ENCODE measurements around the gene LMAN1. TPM values are rescaled to one million over a fixed set of nuclear protein-coding genes. Genes with fewer than 3 reads are reported as not detected.

The LMAN1 gene
- total and polyA plus RNA-seq, 2 of the 4 experiments (the other 2 are of a cell fraction), result 83.1 to 213 TPM

DNA sequence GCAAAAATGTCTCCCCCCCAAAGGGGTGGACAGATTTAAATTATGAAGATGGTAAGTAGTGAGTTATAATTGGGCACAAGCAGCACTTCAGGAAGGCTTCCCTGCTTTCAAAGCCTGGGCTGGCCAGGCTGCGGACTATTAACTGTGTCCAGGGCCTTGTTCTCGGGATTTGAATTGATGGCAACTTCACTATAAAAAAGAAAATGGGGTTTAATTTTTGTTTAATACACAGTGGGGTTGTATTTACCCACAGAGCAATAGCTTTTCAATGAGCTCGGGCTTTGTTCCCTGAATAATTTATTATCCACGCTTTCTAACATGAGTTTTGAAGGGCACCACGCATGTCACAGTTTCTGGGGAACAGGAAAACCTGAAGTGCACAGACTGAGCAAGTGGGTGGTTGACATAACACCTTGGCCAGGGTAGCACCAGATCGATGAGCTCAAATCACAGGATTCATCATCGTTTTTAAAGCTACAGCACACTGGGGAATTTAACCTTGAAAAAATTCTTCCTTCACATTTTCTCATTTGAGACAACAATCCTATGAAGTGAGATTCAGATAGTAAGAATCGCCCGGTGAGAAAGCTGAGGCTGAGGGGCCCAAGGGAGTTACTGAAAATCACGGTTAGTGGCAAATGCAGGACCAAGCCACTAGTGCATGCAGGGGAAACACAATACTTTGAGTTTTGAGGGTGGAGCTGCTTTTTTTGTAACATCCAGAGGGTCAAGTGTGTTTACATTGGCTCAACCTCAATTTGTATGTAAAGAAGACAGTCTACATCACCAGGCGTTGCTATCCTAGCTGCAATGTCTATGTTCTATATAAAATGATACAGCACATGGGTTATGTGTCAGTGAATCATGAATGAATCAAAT is 28.9 kb upstream of the LMAN1 start:
- no peak overlapping the region for H3K4me2 ChIP-seq (ENCODE audit: low read depth, low read length)
- no peak overlapping the region for H2BK120ac ChIP-seq (ENCODE audit: low read depth, low read length)
- intact Hi-C loops (cut with micrococcal nuclease) (no loop called here), in situ Hi-C loops (cut with MboI; ENCODE audit: low sequenced_read_pairs) (no loop called here), dilution Hi-C loops (cut with HindIII; ENCODE audit: low sequenced_read_pairs, unreplicated experiment) (no loop called here)
- no peak overlapping the region for H2BK15ac ChIP-seq (ENCODE audit: low read depth, low read length)
- H3K4me3 ChIP-seq (ENCODE audit: insufficient read depth, low read depth, low read length), result no peak overlapping the region
- no peak overlapping the region for H3K14ac ChIP-seq (replicated peaks; ENCODE audit: low read depth, low read length)
- no peak overlapping the region for H2AFZ ChIP-seq (replicated peaks; ENCODE audit: low read length, poor library complexity)
- WGBS, 2 experiments (ENCODE audit: extremely low coverage in 2 of 2, insufficient read length in 1 of 2), result 40% methylated on average over 1 of the region's 11 CpGs; no CpG with 5 or more reads in 1 of the 2 experiments
- H2AK5ac ChIP-seq (ENCODE audit: low read depth, low read length), result no peak overlapping the region
- no peak overlapping the region for H4K5ac ChIP-seq (ENCODE audit: low read depth, low read length)
- H2AK9ac ChIP-seq (replicated peaks; ENCODE audit: low read depth, low read length, poor library complexity), result no peak overlapping the region
- DNase-seq (no peak), ATAC-seq (ENCODE audit: low read depth) (no peak)
- no peaks in the 10 kb centered on the region for H3K36me3 ChIP-seq (ENCODE audit: control insufficient read depth, insufficient read depth, low read length)
- no peaks in the 10 kb centered on the region for H3K9me3 ChIP-seq (ENCODE audit: control insufficient read depth, insufficient read depth, low read length)
- CTCF ChIA-PET, result interaction anchor here (1.3 to 2.1 kb wide), 2 partner anchors 15 to 79 kb away, joined by 5 to 7 read pairs; no protein-coding TSS in a partner anchor
- H2BK20ac ChIP-seq (ENCODE audit: low read depth, low read length), result no peak overlapping the region
- H3K79me1 ChIP-seq (ENCODE audit: low read depth in 1 of 2, low read length in 2 of 2), result no peaks in the 10 kb centered on the region
- H4K8ac ChIP-seq (ENCODE audit: low read depth in 2 of 2, low read length in 2 of 2), result no peak overlapping the region
- POLR2A ChIA-PET (ENCODE audit: unreplicated experiment), result no interaction called here
- H4K91ac ChIP-seq (ENCODE audit: insufficient read depth, low read depth, low read length), result no peak overlapping the region
- H3K4me1 ChIP-seq (ENCODE audit: control insufficient read depth, insufficient read depth, low read length), result no peaks in the 10 kb centered on the region; the same call in 1 of the 2 replicates
- H4K20me1 ChIP-seq (ENCODE audit: insufficient read depth, low read length), result no peaks in the 10 kb centered on the region
- H3K27ac ChIP-seq (ENCODE audit: insufficient read depth, low read length), result no peak overlapping the region
- peaks cover 6% of the 10 kb centered on the region; the same call in 1 of the 2 replicates for H3K27me3 ChIP-seq (ENCODE audit: control insufficient read depth, insufficient read depth, low read length)
- no TSS peak for BruUV-seq (replicated peaks)
- H3K18ac ChIP-seq (ENCODE audit: low read depth, low read length), result no peak overlapping the region
- no peak overlapping the region for H2BK5ac ChIP-seq (ENCODE audit: low read depth, low read length, poor library complexity, severe bottlenecking)
- no peaks in the 10 kb centered on the region for H3K9me1 ChIP-seq (ENCODE audit: insufficient read depth, low read length)
- no peak overlapping the region for H3K56ac ChIP-seq (ENCODE audit: extremely low read depth, insufficient read depth, low read length)
- no peak overlapping the region for H3K9ac ChIP-seq (ENCODE audit: low read depth, low read length)
- TF ChIP-seq MAFK (IDR thresholded peaks at IDR 0.05; ENCODE audit: low read depth, low read length), result no peak
- TF ChIP-seq RAD21 (IDR thresholded peaks at IDR 0.05; ENCODE audit: low read length), result no peak
- no peak for TF ChIP-seq RFX5 (IDR thresholded peaks at IDR 0.05; ENCODE audit: low read depth, low read length)
- TF ChIP-seq SMC3 (IDR thresholded peaks at IDR 0.05; ENCODE audit: low read depth, low read length), result no peak
- no peak for TF ChIP-seq POLR2A (IDR thresholded peaks at IDR 0.05; ENCODE audit: low read depth, low read length)
- TF ChIP-seq, protein P1, sequence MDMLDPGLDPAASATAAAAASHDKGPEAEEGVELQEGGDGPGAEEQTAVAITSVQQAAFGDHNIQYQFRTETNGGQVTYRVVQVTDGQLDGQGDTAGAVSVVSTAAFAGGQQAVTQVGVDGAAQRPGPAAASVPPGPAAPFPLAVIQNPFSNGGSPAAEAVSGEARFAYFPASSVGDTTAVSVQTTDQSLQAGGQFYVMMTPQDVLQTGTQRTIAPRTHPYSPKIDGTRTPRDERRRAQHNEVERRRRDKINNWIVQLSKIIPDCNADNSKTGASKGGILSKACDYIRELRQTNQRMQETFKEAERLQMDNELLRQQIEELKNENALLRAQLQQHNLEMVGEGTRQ (IDR thresholded peaks at IDR 0.05; ENCODE audit: low read depth, low read length), result no peak
- no peak for TF ChIP-seq BHLHE40 (IDR thresholded peaks at IDR 0.05; ENCODE audit: low read depth, low read length)
- TF ChIP-seq CHD1 (IDR thresholded peaks at IDR 0.05; ENCODE audit: low read depth, low read length), result no peak
- TF ChIP-seq, protein P2, sequence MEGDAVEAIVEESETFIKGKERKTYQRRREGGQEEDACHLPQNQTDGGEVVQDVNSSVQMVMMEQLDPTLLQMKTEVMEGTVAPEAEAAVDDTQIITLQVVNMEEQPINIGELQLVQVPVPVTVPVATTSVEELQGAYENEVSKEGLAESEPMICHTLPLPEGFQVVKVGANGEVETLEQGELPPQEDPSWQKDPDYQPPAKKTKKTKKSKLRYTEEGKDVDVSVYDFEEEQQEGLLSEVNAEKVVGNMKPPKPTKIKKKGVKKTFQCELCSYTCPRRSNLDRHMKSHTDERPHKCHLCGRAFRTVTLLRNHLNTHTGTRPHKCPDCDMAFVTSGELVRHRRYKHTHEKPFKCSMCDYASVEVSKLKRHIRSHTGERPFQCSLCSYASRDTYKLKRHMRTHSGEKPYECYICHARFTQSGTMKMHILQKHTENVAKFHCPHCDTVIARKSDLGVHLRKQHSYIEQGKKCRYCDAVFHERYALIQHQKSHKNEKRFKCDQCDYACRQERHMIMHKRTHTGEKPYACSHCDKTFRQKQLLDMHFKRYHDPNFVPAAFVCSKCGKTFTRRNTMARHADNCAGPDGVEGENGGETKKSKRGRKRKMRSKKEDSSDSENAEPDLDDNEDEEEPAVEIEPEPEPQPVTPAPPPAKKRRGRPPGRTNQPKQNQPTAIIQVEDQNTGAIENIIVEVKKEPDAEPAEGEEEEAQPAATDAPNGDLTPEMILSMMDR (conservative IDR thresholded peaks at IDR 0.05; ENCODE audit: low read depth, low read length), result no peak
- no peak for TF ChIP-seq CEBPB (IDR thresholded peaks at IDR 0.05; ENCODE audit: low read depth, low read length)
- TF ChIP-seq MXI1 (IDR thresholded peaks at IDR 0.05; ENCODE audit: borderline replicate concordance, low read depth, low read length), result no peak
- no peak for TF ChIP-seq NFE2L2 (IDR thresholded peaks at IDR 0.05; ENCODE audit: low read depth, low read length)
- TF ChIP-seq, protein P3, sequence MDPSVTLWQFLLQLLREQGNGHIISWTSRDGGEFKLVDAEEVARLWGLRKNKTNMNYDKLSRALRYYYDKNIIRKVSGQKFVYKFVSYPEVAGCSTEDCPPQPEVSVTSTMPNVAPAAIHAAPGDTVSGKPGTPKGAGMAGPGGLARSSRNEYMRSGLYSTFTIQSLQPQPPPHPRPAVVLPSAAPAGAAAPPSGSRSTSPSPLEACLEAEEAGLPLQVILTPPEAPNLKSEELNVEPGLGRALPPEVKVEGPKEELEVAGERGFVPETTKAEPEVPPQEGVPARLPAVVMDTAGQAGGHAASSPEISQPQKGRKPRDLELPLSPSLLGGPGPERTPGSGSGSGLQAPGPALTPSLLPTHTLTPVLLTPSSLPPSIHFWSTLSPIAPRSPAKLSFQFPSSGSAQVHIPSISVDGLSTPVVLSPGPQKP (IDR thresholded peaks at IDR 0.05; ENCODE audit: borderline replicate concordance, low read depth, low read length), result no peak
- TF ChIP-seq FOS (IDR thresholded peaks at IDR 0.05; ENCODE audit: low read depth, low read length), result no peak
- no peak for TF ChIP-seq MAZ (IDR thresholded peaks at IDR 0.05; ENCODE audit: borderline replicate concordance, low read depth, low read length)
- H3K4ac ChIP-seq (ENCODE audit: low read depth, low read length), result no peak overlapping the region
- H3K23ac ChIP-seq (ENCODE audit: low read depth, low read length), result no peak overlapping the region
